Endothelial cell of umbilical vein (primary cell): ENCODE data around the gene PCNX4. TPM values are rescaled to one million over a fixed set of nuclear protein-coding genes. Genes with fewer than 3 reads are reported as not detected.

ENCODE experiments used
- BruUV-seq: library from RNA; stranded (reverse); fragments of 400-500 nt; replicated peaks from 2 replicates; lab custom pipeline; 2021; lab: Mats Ljungman, UMichigan
- CTCF ChIA-PET: fragments of 300-600, 350-600 bp; sonication (Branson Sonifier 250); formaldehyde crosslinking; loops from one replicate; lab custom pipeline; 2021; ENCODE audit warnings: antibody characterized with exemption, inconsistent platforms; lab: Charles Lee
- POLR2A ChIA-PET: fragments of 300-600, 350-600 bp; sonication (Branson Sonifier 250); formaldehyde crosslinking; loops from one replicate; lab custom pipeline; 2021; ENCODE audit warnings: antibody characterized with exemption, inconsistent platforms; lab: Charles Lee
- DNase-seq: peaks from one replicate; pipeline ENCODE4 v3.0.0-alpha.2; 2011; ENCODE audit warnings: low read depth, low spot score
- FAIRE-seq: peaks from 2 replicates; lab custom pipeline; 2011; peaks lifted over from hg19 to GRCh38; lab: Jason Lieb, UNC
- H2AFZ ChIP-seq: 2 replicates; pipeline ENCODE4 v1.6.0; 2012; ENCODE audit warnings: low read depth, low read length, control low read depth, inconsistent platforms
- H3K27ac ChIP-seq: 2 replicates; pipeline ENCODE4 v1.5.1; 2011; ENCODE audit warnings: low read depth, mild to moderate bottlenecking, control low read depth, low read length, moderate library complexity; ENCODE audit not compliant: insufficient read depth
- H3K27me3 ChIP-seq, 2 experiments: 2 replicates each; pipeline versions ENCODE4 v1.6.0 to v1.6.1; 2011; ENCODE audit warnings: low read length in 2 of 2, mixed read lengths in 1 of 2; ENCODE audit not compliant: control insufficient read depth in 2 of 2, insufficient read depth in 2 of 2
- H3K36me3 ChIP-seq, 2 experiments: 2 replicates in 1 of 2; 3 replicates in 1 of 2; pipeline ENCODE4 v1.5.1; 2011; ENCODE audit warnings: low read length in 2 of 2, mild to moderate bottlenecking in 1 of 2, moderate library complexity in 1 of 2; ENCODE audit not compliant: control insufficient read depth in 2 of 2, insufficient read depth in 2 of 2; ENCODE audit errors: extremely low read depth in 1 of 2
- H3K4me1 ChIP-seq: 3 replicates; pipeline ENCODE4 v1.5.1; 2011; ENCODE audit warnings: mild to moderate bottlenecking, low read length; ENCODE audit not compliant: control insufficient read depth, insufficient read depth; ENCODE audit errors: extremely low read depth
- H3K4me2 ChIP-seq: 2 replicates; pipeline ENCODE4 v1.6.1; 2011; ENCODE audit warnings: low read length, control low read depth, mixed read lengths; ENCODE audit not compliant: insufficient read depth
- H3K4me3 ChIP-seq, 3 experiments: fragments of 200-600 bp in 1 of 3; sonication (generic), shearing (Covaris generic) in 1 of 3; replicated peaks in 1 of 3; 2 replicates each; pipeline ENCODE4 v1.5.1; 2011 to 2016; ENCODE audit warnings: control low read depth in 3 of 3, low read length in 3 of 3, mild to moderate bottlenecking in 2 of 3, inconsistent platforms in 1 of 3, low read depth in 1 of 3, moderate library complexity in 1 of 3; ENCODE audit not compliant: insufficient read depth in 1 of 3
- H3K79me2 ChIP-seq: 2 replicates; pipeline ENCODE4 v1.6.0; 2012; ENCODE audit warnings: low read length, inconsistent platforms; ENCODE audit not compliant: control insufficient read depth, insufficient read depth
- H3K9ac ChIP-seq: replicated peaks from 2 replicates; pipeline ENCODE3; 2011; ENCODE audit warnings: low read length, control low read depth; ENCODE audit not compliant: insufficient read depth; ENCODE audit errors: extremely low read depth
- H3K9me1 ChIP-seq: replicated peaks from 3 replicates; pipeline ENCODE4 v1.6.0; 2011; ENCODE audit warnings: mild to moderate bottlenecking, low read length; ENCODE audit not compliant: control insufficient read depth, insufficient read depth; ENCODE audit errors: extremely low read depth
- H3K9me3 ChIP-seq: replicated peaks from 2 replicates; pipeline ENCODE4 v1.5.1; 2012; ENCODE audit warnings: low read length, inconsistent platforms; ENCODE audit not compliant: control insufficient read depth, insufficient read depth
- H4K20me1 ChIP-seq: replicated peaks from 2 replicates; pipeline ENCODE3; 2011; ENCODE audit warnings: mild to moderate bottlenecking, low read length; ENCODE audit not compliant: control insufficient read depth, insufficient read depth; ENCODE audit errors: extremely low read depth
- EZH2 ChIP-seq: IDR thresholded peaks from 2 replicates; pipeline ENCODE4 v1.6.1; 2012; ENCODE audit warnings: borderline replicate concordance, low read depth, mild to moderate bottlenecking, moderate library complexity, low read length, inconsistent platforms; ENCODE audit not compliant: severe bottlenecking
- FOS ChIP-seq: IDR thresholded peaks from 2 replicates; pipeline ENCODE4 v1.6.1; 2011; ENCODE audit warnings: mild to moderate bottlenecking, low read length, moderate library complexity, borderline replicate concordance; ENCODE audit not compliant: insufficient read depth
- GATA2 ChIP-seq: IDR thresholded peaks from 2 replicates; pipeline ENCODE4 v1.7.0; 2011; ENCODE audit warnings: low read depth, mild to moderate bottlenecking, moderate library complexity, mixed read lengths, low read length; ENCODE audit not compliant: insufficient read length, insufficient read depth
- JUN ChIP-seq: IDR thresholded peaks from 2 replicates; pipeline ENCODE4 v1.6.1; 2011; ENCODE audit warnings: borderline replicate concordance, low read depth; ENCODE audit not compliant: insufficient read length, insufficient read depth
- MYC ChIP-seq: IDR thresholded peaks from one replicate; pipeline ENCODE4 v1.6.1; 2011; ENCODE audit warnings: mild to moderate bottlenecking, low read depth, low read length
- POLR2A ChIP-seq: IDR thresholded peaks from 2 replicates; pipeline ENCODE4 v1.6.1; 2012; ENCODE audit warnings: low read depth, mild to moderate bottlenecking, control low read depth, low read length
- POLR2AphosphoS5 ChIP-seq: IDR thresholded peaks from 2 replicates; pipeline ENCODE4 v1.6.1; 2012; ENCODE audit warnings: low read depth, mild to moderate bottlenecking, control low read depth, low read length, moderate library complexity; ENCODE audit not compliant: insufficient read depth
- dilution Hi-C: fragments of 300-500 bp; cut with MboI; formaldehyde crosslinking; loops from one replicate; pipeline ENCODE4 v1.15.0; 2019; ENCODE audit warnings: low sequenced_read_pairs; ENCODE audit not compliant: extremely low pct_ligation_motif_present
- intact Hi-C: fragments of 100-400 bp; cut with micrococcal nuclease; formaldehyde crosslinking; loops from one replicate; pipeline ENCODE4 v1.10.0; 2022
- polyA plus RNA-seq, 4 experiments: library from polyadenylated mRNA; depleted of rRNA in 3 of 4; stranded (reverse) in 3 of 4; unstranded in 1 of 4; fragments of >200 nt; gene quantifications; 2 replicates each; pipeline versions ENCODE4 v1.2.1 to v1.2.3, GENCODE V29; 2011 to 2012; ENCODE audit warnings: missing spikeins in 1 of 4
- total RNA-seq: library from RNA; stranded (reverse); gene quantifications from 2 replicates; pipeline ENCODE4 v1.2.3, GENCODE V29; 2021
- TF ChIP-seq, protein P1 (sequence below): IDR thresholded peaks from 2 replicates; pipeline ENCODE4 v1.6.1; 2011; ENCODE audit not compliant: insufficient read depth, insufficient read length
- TF ChIP-seq, protein P2 (sequence below), 2 donors: IDR thresholded peaks; 1 replicate in 1 of 2; 2 replicates in 1 of 2; pipeline ENCODE4 v1.5.1; 2011; ENCODE audit warnings: low read length in 2 of 2, mild to moderate bottlenecking in 2 of 2, moderate library complexity in 2 of 2, control low read depth in 1 of 2, inconsistent platforms in 1 of 2, low read depth in 1 of 2; ENCODE audit not compliant: insufficient read depth in 1 of 2; ENCODE audit errors: extremely low read depth in 1 of 2

Gene PCNX4
- total and polyA plus RNA-seq, 2 donors (not counting 3 experiments of a cell fraction or from before 2014, with no cell fraction given) = 35.5 to 51.6 TPM

DNA sequence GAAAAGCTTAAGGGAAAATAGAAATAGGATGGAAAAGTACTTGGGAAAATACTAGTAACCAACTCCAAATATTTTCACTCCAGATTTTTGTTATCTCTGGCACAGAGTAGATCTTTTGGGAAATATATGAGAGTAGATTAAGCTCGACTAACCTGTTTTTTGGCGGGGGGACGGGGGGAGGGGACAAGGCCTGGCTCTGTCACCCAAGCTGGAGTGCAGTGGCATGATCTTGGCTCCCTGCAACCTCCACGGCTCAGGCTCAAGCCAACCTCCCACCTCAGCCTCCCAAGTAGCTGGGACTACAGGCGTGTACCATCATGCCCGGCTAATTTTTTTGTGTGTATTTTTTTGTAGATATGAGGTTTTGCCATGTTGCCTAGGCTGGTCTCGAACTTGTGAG is 68.7 kb downstream of the PCNX4 start:
- peaks cover 7% of the 10 kb centered on the region for H3K4me1 ChIP-seq
- no peaks in the 10 kb centered on the region for H4K20me1 ChIP-seq
- intact Hi-C loops = loop anchor here (10.0 kb wide), 1 partner anchor 656 kb away; no protein-coding TSS in a partner anchor
- no peaks in the 10 kb centered on the region for H3K9me1 ChIP-seq
- H3K36me3 ChIP-seq = no peaks in the 10 kb centered on the region
- no peaks in the 10 kb centered on the region for H3K9me3 ChIP-seq
- BruUV-seq = no TSS peak
- H3K4me2 ChIP-seq = no peak overlapping the region
- peaks cover 3% of the 10 kb centered on the region for H3K79me2 ChIP-seq
- ChIA-PET CTCF (no interaction called here), POLR2A (interaction anchor here (0.7 kb wide), 1 partner anchor 12 kb away, joined by 3 read pairs; no protein-coding TSS in a partner anchor)
- H3K9ac ChIP-seq = no peak overlapping the region
- DNase-seq = no peak
- no peak overlapping the region for H3K4me3 ChIP-seq
- H2AFZ ChIP-seq = no peak overlapping the region
- no peak for TF ChIP-seq FOS
- TF ChIP-seq, protein P1, sequence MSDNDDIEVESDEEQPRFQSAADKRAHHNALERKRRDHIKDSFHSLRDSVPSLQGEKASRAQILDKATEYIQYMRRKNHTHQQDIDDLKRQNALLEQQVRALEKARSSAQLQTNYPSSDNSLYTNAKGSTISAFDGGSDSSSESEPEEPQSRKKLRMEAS = no peak
- TF ChIP-seq MYC = no peak
- no peak for TF ChIP-seq JUN
- no peak for TF ChIP-seq POLR2AphosphoS5
- TF ChIP-seq, protein P2, sequence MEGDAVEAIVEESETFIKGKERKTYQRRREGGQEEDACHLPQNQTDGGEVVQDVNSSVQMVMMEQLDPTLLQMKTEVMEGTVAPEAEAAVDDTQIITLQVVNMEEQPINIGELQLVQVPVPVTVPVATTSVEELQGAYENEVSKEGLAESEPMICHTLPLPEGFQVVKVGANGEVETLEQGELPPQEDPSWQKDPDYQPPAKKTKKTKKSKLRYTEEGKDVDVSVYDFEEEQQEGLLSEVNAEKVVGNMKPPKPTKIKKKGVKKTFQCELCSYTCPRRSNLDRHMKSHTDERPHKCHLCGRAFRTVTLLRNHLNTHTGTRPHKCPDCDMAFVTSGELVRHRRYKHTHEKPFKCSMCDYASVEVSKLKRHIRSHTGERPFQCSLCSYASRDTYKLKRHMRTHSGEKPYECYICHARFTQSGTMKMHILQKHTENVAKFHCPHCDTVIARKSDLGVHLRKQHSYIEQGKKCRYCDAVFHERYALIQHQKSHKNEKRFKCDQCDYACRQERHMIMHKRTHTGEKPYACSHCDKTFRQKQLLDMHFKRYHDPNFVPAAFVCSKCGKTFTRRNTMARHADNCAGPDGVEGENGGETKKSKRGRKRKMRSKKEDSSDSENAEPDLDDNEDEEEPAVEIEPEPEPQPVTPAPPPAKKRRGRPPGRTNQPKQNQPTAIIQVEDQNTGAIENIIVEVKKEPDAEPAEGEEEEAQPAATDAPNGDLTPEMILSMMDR (IDR thresholded peaks at IDR 0.05; ENCODE audit: extremely low read depth in 1 of 2, insufficient read depth in 1 of 2, low read depth in 1 of 2, low read length in 2 of 2) = no peak
- no peak for TF ChIP-seq GATA2
- no peak for TF ChIP-seq POLR2A
- TF ChIP-seq EZH2 = no peak
- no peak for FAIRE-seq
- dilution Hi-C loops = no loop called here
- no peak overlapping the region for H3K27ac ChIP-seq
- H3K27me3 ChIP-seq = no peaks in the 10 kb centered on the region
